Cardiac fibroblast (primary cell): Measurements from ENCODE around the gene SEC14L6.
"Not testable (repeated sequence)": the region's sequence is repeated elsewhere in the genome, so short reads cannot be mapped to it uniquely, and the experiment has no call there.

ENCODE experiments used
- DNase-seq, 2 donors: peaks; one replicate each; pipeline versions ENCODE4 v3.0.0 to v3.0.0-alpha.2; 2010; ENCODE audit warnings: low read depth in 2 of 2
- H3K4me3 ChIP-seq, 2 donors: replicated peaks in 1 of 2; 1 replicate in 1 of 2; 2 replicates in 1 of 2; pipeline ENCODE4 v1.5.1; 2011; ENCODE audit warnings: low read depth in 2 of 2, low read length in 2 of 2, mild to moderate bottlenecking in 2 of 2, moderate library complexity in 1 of 2
- CTCF ChIP-seq: IDR thresholded peaks from one replicate; pipeline ENCODE4 v1.5.1; 2011; ENCODE audit warnings: low read depth, mild to moderate bottlenecking, low read length, inconsistent platforms

Gene SEC14L6

GRCh38 chr22:30552719-30553118, 6.2 kb upstream of the SEC14L6 start:
- H3K4me3 ChIP-seq = no peak overlapping the region
- TF ChIP-seq CTCF = no peak
- DNase-seq = no peak

- H3K4me3 ChIP-seq, DNase-seq: not testable (repeated sequence)
These were observed 5.3 kb upstream of the SEC14L6 start for GRCh38 chr22:30551813-30552212.

- no peak for DNase-seq
- H3K4me3 ChIP-seq = no peak overlapping the region
- no peak for TF ChIP-seq CTCF
These were observed 647 bp upstream of the SEC14L6 start for GRCh38 chr22:30547188-30547587.

- no peak overlapping the region for H3K4me3 ChIP-seq
- TF ChIP-seq CTCF = no peak
These were observed 3.7 kb downstream of the SEC14L6 start for GRCh38 chr22:30542811-30543188.

GRCh38 chr22:30541961-30542810, 4.4 kb downstream of the SEC14L6 start:
- no peak for TF ChIP-seq CTCF
- peak overlapping the region; percentile 13 to 21 for H3K4me3 ChIP-seq

More at GRCh38 chr22:30542811-30543188, 3.7 kb downstream of the SEC14L6 start:
- DNase-seq = no peak

GRCh38 chr22:30541511-30541910, 5.0 kb downstream of the SEC14L6 start:
- DNase-seq, H3K4me3 ChIP-seq: not testable (repeated sequence)

More at GRCh38 chr22:30541961-30542810, 4.4 kb downstream of the SEC14L6 start:
- DNase-seq = no peak

- no peak for TF ChIP-seq CTCF
- no peak overlapping the region for H3K4me3 ChIP-seq
- no peak for DNase-seq
These were observed 7.2 kb downstream of the SEC14L6 start for GRCh38 chr22:30539368-30539767.

- H3K4me3 ChIP-seq = no peak overlapping the region
- DNase-seq = peak; percentile 27 to 47
- no peak for TF ChIP-seq CTCF
These were observed 8.3 kb downstream of the SEC14L6 start for GRCh38 chr22:30538280-30538679.
